HFF-Myc (cell line): Measurements from ENCODE around the gene CD27.

Experiments
- DNase-seq: peaks from one replicate; pipeline ENCODE4 v3.0.0-alpha.2; 2011; ENCODE audit warnings: low read depth; ENCODE audit errors: extremely low read depth
- H3K4me3 ChIP-seq: replicated peaks from 2 replicates; pipeline ENCODE4 v1.5.1; 2011; ENCODE audit warnings: low read depth, mild to moderate bottlenecking, control low read depth, low read length
- TF ChIP-seq, protein P1 (sequence below): IDR thresholded peaks from 2 replicates; pipeline ENCODE4 v1.5.1; 2012; ENCODE audit warnings: mild to moderate bottlenecking, low read depth, low read length, control low read depth; ENCODE audit errors: missing control alignments

Gene CD27

DNA sequence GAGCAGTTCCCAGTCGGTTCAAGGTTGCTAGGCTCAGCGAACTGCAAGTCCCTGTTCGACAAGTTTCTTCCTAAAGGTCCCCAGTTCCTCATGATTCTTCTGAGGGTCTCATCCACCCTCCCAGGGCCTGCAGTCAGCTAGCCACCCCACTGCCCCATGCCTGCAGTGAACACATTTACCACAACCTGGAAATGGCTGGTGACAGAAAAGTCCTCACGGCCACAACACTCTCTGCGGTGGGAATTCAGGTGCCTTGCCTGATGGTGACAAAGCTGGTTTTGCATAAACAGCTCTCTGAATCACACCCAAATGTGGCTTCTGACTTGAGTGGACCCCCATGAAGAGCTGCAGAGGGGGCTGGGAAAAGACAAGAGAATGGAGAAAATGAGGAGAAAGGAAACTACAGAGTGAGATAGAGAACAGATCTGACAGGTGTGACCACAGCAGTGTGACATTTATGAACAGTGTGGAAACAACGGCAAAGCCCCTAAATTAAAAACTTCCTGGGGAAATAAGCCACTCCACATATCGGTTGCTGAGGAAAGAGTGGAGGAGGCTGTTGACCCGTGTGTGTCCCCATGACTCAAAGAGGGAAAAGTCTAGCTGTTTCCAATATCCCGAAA, 1.3 kb upstream of the CD27 start:
- TF ChIP-seq, protein P1, sequence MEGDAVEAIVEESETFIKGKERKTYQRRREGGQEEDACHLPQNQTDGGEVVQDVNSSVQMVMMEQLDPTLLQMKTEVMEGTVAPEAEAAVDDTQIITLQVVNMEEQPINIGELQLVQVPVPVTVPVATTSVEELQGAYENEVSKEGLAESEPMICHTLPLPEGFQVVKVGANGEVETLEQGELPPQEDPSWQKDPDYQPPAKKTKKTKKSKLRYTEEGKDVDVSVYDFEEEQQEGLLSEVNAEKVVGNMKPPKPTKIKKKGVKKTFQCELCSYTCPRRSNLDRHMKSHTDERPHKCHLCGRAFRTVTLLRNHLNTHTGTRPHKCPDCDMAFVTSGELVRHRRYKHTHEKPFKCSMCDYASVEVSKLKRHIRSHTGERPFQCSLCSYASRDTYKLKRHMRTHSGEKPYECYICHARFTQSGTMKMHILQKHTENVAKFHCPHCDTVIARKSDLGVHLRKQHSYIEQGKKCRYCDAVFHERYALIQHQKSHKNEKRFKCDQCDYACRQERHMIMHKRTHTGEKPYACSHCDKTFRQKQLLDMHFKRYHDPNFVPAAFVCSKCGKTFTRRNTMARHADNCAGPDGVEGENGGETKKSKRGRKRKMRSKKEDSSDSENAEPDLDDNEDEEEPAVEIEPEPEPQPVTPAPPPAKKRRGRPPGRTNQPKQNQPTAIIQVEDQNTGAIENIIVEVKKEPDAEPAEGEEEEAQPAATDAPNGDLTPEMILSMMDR = no peak
- DNase-seq = no peak
- H3K4me3 ChIP-seq = no peak overlapping the region

DNA sequence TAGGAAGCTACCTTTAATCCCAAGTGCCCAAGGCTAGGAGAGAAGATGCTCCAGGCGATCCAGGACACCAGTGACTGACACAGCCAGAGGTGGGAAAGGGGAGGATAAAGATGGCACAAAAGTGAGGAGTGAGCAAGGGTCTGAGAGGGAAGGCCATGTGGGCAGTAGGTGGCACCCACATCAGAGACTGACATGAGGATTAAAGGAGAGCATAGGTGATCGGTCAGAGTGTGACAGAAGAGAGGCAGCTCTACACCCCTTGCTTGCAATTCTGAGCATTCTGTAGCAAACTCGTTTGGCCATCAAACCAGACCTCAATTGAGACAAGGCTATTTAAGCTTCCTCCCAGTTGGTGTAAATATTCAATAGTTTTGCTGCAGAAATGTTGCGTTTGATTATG, 724 bp upstream of the CD27 start:
- no peak overlapping the region for H3K4me3 ChIP-seq
- DNase-seq = no peak
- TF ChIP-seq, protein P1 = no peak

DNA sequence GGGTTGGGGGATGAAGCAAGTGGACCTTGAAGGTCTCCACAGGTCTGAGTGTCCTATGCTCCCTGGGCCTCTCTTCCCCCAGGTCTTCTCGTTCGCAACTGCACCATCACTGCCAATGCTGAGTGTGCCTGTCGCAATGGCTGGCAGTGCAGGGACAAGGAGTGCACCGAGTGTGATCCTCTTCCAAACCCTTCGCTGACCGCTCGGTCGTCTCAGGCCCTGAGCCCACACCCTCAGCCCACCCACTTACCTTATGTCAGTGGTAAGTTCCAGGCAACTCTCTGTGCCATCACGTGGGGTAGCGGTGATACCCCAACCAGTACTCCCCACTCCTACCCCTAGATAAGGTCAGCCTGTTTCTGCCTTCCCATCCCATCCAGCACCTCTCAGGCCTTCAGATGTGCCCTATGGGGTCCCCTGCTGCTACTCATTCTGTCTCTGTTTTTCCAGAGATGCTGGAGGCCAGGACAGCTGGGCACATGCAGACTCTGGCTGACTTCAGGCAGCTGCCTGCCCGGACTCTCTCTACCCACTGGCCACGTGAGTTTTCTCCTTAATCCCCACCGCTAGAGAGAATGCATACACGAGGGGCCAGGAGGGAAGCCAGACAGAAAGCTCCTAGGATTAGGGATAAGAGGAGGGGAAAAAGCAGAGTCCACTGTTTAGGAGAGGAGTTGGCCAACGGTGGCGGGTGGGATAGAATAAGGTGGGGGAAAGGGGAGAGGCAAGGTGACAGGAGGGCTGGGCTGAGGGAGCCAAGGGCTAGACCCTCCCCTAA, 5.5 kb downstream of the CD27 start:
- TF ChIP-seq, protein P1 = no peak
- DNase-seq = no peak
- H3K4me3 ChIP-seq = peak overlapping the region; percentile 55

DNA sequence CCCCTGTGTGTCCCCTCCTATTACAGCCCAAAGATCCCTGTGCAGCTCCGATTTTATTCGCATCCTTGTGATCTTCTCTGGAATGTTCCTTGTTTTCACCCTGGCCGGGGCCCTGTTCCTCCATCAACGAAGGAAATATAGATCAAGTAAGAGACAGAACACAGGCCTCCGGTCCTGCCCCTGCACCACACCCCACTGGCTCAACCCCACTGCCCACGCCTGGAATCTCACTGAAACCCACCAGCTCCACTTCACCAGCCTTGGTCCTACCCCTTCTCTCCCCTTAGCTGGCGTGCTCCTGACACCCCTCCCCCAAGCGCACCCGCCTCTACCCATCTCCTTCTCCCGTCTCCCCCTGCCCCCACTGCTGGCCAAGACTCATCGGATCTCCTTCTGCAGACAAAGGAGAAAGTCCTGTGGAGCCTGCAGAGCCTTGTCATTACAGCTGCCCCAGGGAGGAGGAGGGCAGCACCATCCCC, 6.2 kb downstream of the CD27 start:
- peak overlapping the region; percentile 55 for H3K4me3 ChIP-seq
- no peak for DNase-seq
- TF ChIP-seq, protein P1 = no peak

DNA sequence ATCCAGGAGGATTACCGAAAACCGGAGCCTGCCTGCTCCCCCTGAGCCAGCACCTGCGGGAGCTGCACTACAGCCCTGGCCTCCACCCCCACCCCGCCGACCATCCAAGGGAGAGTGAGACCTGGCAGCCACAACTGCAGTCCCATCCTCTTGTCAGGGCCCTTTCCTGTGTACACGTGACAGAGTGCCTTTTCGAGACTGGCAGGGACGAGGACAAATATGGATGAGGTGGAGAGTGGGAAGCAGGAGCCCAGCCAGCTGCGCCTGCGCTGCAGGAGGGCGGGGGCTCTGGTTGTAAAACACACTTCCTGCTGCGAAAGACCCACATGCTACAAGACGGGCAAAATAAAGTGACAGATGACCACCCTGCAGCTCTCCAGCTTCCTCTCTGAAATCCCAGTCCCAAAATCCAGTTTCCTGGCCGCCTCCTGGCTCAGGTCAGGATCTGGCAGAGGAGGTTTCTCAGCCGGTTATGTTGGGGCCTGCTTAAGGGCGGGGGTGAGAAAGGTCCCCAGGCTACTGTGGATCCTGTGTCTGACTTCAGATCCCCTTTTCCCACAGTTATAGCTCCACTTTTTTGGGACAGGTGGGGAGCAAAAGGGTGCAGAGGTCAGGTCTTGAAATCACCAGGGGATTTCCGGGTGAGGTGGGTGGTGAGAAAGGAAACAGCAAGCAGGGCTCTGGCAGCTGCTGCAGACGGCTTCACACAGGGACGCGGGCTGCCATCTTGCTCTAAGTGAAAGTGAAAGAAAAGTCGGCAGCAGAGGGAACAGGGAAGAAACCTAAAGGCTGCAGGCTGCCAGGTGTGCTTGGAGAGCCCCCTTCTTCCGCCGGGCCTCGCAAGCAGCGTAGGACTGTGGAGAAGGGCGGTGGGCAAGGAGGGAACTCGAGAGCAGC, 6.8 kb downstream of the CD27 start, which contains the start of gene TAPBPL:
TSS of gene TAPBPL (plus strand) at position 695 of the 897 bp plus-strand sequence. CDS start 207 bp downstream, outside the sequence.
- peak within 1 kb of the TSS; percentile 55 for H3K4me3 ChIP-seq
- peak; percentile 59 for DNase-seq
- TF ChIP-seq, protein P1 = no peak

DNA sequence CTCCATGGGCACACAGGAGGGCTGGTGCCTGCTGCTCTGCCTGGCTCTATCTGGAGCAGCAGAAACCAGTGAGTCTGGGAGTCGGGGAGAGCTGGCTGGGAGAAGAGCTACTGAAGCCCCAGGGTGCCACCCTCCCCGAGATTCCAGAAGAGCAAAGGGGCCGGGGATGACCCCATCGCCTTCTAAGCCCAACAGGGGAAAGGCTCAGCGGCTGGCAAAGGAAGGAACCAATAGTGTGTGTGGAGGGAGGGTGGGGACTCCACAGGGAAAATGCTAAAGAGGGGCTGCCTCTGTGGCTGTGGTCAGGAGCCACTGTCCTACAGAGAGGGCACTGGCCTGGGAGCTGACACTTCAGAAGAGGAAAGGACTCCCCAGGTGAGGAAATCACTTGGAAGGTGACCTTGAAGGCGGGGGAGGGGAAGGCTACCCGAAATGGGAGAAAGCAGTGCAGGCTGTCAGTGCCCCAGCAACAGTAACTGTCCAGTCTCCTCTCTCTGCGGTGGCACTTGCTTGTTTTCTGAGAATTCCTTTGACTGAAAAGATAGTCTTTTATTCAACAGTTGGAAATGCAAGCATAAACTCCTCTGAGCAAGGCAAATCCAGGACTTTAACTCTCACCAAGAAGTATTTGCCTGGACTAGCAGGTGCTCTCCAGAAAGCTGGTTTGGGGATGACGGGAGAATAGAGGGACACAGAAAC, 7.6 kb downstream of the CD27 start:
- TF ChIP-seq, protein P1 = no peak
- H3K4me3 ChIP-seq = peak overlapping the region; percentile 55
- DNase-seq = no peak
